ENCODE measurements around the gene CENPV. TPM values are rescaled to one million over a fixed set of nuclear protein-coding genes. Genes with fewer than 3 reads are reported as not detected.

CENPV gene
- total RNA-seq, 2 experiments from 2014 or later, result 18.5 to 19.4 TPM

DNA sequence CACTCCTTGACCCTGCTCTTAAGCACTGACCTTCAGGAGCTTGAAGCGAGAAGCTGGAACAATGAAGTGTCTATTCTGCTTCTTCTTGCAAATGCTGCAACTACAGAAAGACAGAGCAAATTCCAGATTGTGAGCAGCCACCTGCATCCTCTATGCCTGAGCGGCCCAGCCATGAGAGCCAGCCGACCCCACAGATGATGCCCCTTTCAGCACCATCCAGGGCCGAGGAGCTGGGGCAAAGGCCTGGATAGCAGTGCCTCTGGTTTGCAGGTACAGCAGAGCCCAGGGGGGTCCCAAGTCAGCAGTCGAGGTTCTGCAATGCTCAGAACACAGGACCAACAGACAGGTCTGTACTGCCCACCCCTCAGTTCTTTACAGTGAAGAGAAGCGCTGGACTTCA is 4.7 kb downstream of the CENPV start:
- Histone ChIP-seq H3K9me3 (ENCODE audit: control insufficient read depth in 1 of 2, insufficient read depth in 1 of 2, low read length in 2 of 2) (no peaks in the 10 kb centered on the region), H3K36me3 (ENCODE audit: insufficient read depth, low read length) (peaks cover 14% of the 10 kb centered on the region), H3K27ac (ENCODE audit: low read depth in 1 of 2, low read length in 2 of 2) (no peak overlapping the region), H3K27me3 (ENCODE audit: control insufficient read depth in 1 of 2, insufficient read depth in 2 of 2, low read length in 2 of 2) (no peaks in the 10 kb centered on the region), H3K4me3 (ENCODE audit: low read length) (no peak overlapping the region), H3K4me1 (ENCODE audit: insufficient read depth, low read length) (peaks cover 13% of the 10 kb centered on the region)
- DNase-seq (no peak), ATAC-seq (ENCODE audit: poor library complexity) (no peak)
- Mint-ChIP-seq H3K36me3 (ENCODE audit: low read depth) (peaks cover 46% of the 10 kb centered on the region), H3K27ac (no peak overlapping the region), H3K4me1 (ENCODE audit: low read depth) (peaks cover 17% of the 10 kb centered on the region), H3K4me3 (no peak overlapping the region), H3K27me3 (no peaks in the 10 kb centered on the region), H3K9me3 (no peaks in the 10 kb centered on the region)
- POLR2A ChIA-PET, result no interaction called here
- TF ChIP-seq, protein P1, sequence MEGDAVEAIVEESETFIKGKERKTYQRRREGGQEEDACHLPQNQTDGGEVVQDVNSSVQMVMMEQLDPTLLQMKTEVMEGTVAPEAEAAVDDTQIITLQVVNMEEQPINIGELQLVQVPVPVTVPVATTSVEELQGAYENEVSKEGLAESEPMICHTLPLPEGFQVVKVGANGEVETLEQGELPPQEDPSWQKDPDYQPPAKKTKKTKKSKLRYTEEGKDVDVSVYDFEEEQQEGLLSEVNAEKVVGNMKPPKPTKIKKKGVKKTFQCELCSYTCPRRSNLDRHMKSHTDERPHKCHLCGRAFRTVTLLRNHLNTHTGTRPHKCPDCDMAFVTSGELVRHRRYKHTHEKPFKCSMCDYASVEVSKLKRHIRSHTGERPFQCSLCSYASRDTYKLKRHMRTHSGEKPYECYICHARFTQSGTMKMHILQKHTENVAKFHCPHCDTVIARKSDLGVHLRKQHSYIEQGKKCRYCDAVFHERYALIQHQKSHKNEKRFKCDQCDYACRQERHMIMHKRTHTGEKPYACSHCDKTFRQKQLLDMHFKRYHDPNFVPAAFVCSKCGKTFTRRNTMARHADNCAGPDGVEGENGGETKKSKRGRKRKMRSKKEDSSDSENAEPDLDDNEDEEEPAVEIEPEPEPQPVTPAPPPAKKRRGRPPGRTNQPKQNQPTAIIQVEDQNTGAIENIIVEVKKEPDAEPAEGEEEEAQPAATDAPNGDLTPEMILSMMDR (IDR thresholded peaks at IDR 0.05), result no peak
- CTCF ChIA-PET, result interaction anchor here (1.2 kb wide), 1 partner anchor 15 kb away, joined by 4 read pairs; no protein-coding TSS in a partner anchor
- intact Hi-C loops (cut with DNase I, micrococcal nuclease), result no loop called here

DNA sequence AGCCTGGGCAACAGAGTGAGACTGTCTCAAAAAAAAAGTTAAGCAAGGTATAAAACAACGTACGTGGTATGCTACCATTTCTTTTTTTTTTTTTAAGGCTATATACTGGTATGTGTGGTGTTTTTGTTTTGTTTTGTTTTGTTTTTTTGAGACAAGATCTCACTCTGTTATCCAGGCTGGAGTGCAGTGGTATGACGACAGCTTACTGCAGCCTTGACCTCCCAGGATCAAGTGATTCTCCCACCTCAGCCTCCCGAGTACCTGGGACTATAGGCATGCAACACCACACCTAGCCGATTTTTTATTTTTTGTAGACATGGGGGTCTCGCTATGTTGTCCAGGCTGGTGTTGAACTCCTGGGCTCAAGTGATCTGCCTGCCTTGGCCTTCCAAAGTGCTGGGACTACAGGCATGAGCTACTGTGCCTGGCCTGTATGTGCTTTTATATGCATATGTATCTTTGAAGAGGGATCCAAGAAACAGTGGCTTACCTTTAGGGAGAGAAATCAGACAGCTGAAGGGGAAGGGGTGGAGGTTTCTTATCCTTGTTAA is 6.5 kb downstream of the CENPV start:
- Mint-ChIP-seq H3K4me1 (ENCODE audit: low read depth) (peaks cover 7% of the 10 kb centered on the region), H3K27ac (no peak overlapping the region), H3K27me3 (no peaks in the 10 kb centered on the region), H3K9me3 (no peaks in the 10 kb centered on the region), H3K36me3 (ENCODE audit: low read depth) (peaks cover 50% of the 10 kb centered on the region), H3K4me3 (no peak overlapping the region)
- ATAC-seq (ENCODE audit: poor library complexity) (no peak), DNase-seq (no peak)
- no peaks in the 10 kb centered on the region for H3K9me3 ChIP-seq (ENCODE audit: control insufficient read depth in 1 of 2, insufficient read depth in 1 of 2, low read length in 2 of 2)
- TF ChIP-seq, protein P1 (IDR thresholded peaks at IDR 0.05), result no peak
- ChIA-PET CTCF (no interaction called here), POLR2A (no interaction called here)
- H3K4me1 ChIP-seq (ENCODE audit: insufficient read depth, low read length), result peaks cover 1% of the 10 kb centered on the region
- H3K27ac ChIP-seq (ENCODE audit: low read depth in 1 of 2, low read length in 2 of 2), result no peak overlapping the region
- no peaks in the 10 kb centered on the region for H3K27me3 ChIP-seq (ENCODE audit: control insufficient read depth in 1 of 2, insufficient read depth in 2 of 2, low read length in 2 of 2)
- intact Hi-C loops (cut with DNase I, micrococcal nuclease), result no loop called here
- H3K36me3 ChIP-seq (ENCODE audit: insufficient read depth, low read length), result peaks cover 19% of the 10 kb centered on the region
- no peak overlapping the region for H3K4me3 ChIP-seq (ENCODE audit: low read length)

DNA sequence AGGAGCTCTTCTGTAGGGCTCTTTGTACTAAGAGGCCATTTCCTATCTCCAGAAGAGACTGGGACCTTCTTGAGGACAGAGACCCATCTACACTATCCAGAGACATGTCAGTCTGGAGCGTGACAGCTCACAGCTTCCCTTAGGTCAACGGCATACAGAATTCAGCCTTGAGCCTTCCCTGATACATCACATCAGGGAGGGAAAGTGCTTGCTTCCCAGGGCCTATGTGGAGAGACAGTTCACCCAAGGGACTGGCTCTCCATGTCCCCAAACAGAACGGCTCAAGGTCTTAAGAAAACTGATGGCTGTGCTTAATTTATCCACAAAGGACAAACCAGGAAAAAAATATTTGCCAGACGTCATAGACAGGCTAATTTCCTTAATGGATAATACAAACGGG is 7.7 kb downstream of the CENPV start:
- H3K4me1 ChIP-seq (ENCODE audit: insufficient read depth, low read length), result no peaks in the 10 kb centered on the region
- H3K36me3 Mint-ChIP-seq (ENCODE audit: low read depth), result peaks cover 50% of the 10 kb centered on the region
- no peaks in the 10 kb centered on the region for H3K9me3 ChIP-seq (ENCODE audit: control insufficient read depth in 1 of 2, insufficient read depth in 1 of 2, low read length in 2 of 2)
- no peaks in the 10 kb centered on the region for H3K9me3 Mint-ChIP-seq
- no peaks in the 10 kb centered on the region for H3K27me3 ChIP-seq (ENCODE audit: control insufficient read depth in 1 of 2, insufficient read depth in 2 of 2, low read length in 2 of 2)
- no peak overlapping the region for H3K4me3 Mint-ChIP-seq
- POLR2A ChIA-PET, result no interaction called here
- H3K27me3 Mint-ChIP-seq, result no peaks in the 10 kb centered on the region
- no peak overlapping the region for H3K4me3 ChIP-seq (ENCODE audit: low read length)
- intact Hi-C loops (cut with DNase I, micrococcal nuclease), result no loop called here
- TF ChIP-seq, protein P1 (IDR thresholded peaks at IDR 0.05), result no peak
- ATAC-seq (ENCODE audit: poor library complexity) (no peak), DNase-seq (no peak)
- no peak overlapping the region for H3K27ac Mint-ChIP-seq
- no peak overlapping the region for H3K27ac ChIP-seq (ENCODE audit: low read depth in 1 of 2, low read length in 2 of 2)
- H3K4me1 Mint-ChIP-seq (ENCODE audit: low read depth), result no peaks in the 10 kb centered on the region
- H3K36me3 ChIP-seq (ENCODE audit: insufficient read depth, low read length), result peaks cover 19% of the 10 kb centered on the region
- CTCF ChIA-PET, result no interaction called here

Measured in CD4-positive, alpha-beta T cell (primary cell).